Measurements from ENCODE around the gene DUSP22. TPM values are rescaled to one million over a fixed set of nuclear protein-coding genes. Genes with fewer than 3 reads are reported as not detected.

Gene DUSP22
- total RNA-seq, 1 experiment from 2014 or later = 25.0 TPM

GRCh38 chr6:363291-363690 is 71.0 kb downstream of the DUSP22 start:
- H3K27me3 ChIP-seq (ENCODE audit: insufficient read depth, low read length) = no peaks in the 10 kb centered on the region
- no peak overlapping the region for H2BK12ac ChIP-seq (ENCODE audit: insufficient read length, low read depth, low read length)
- no peak overlapping the region for H4K5ac ChIP-seq (ENCODE audit: insufficient read length, low read depth, low read length)
- H2BK15ac ChIP-seq (ENCODE audit: low read depth, low read length) = no peak overlapping the region
- peaks cover 77% of the 10 kb centered on the region for H3K9me3 ChIP-seq (ENCODE audit: control insufficient read depth, low read depth, low read length)
- H3K27me3 Mint-ChIP-seq (ENCODE audit: low read depth) = peaks cover 26% of the 10 kb centered on the region
- H4K20me1 ChIP-seq (ENCODE audit: control insufficient read depth, insufficient read depth, insufficient read length) = no peaks in the 10 kb centered on the region
- no peak overlapping the region for H3K18ac ChIP-seq (ENCODE audit: insufficient read length, low read depth, low read length)
- no peak overlapping the region for H3K14ac ChIP-seq (ENCODE audit: insufficient read depth, low read length)
- H3K27ac Mint-ChIP-seq = no peak overlapping the region
- H3K4ac ChIP-seq (ENCODE audit: low read depth, low read length) = no peak overlapping the region
- no peaks in the 10 kb centered on the region for H3K79me1 ChIP-seq (ENCODE audit: insufficient read depth, low read depth, low read length, poor library complexity, severe bottlenecking)
- H3K9ac ChIP-seq (ENCODE audit: extremely low read depth, insufficient read length, low read length) = no peak overlapping the region
- peaks cover 25 to 35% (median 31%) of the 10 kb centered on the region in 3 experiments for H3K36me3 Mint-ChIP-seq (ENCODE audit: insufficient read depth in 1 of 3, low read depth in 3 of 3)
- no peaks in the 10 kb centered on the region for H3K4me1 Mint-ChIP-seq
- no peak overlapping the region for H2AK5ac ChIP-seq (ENCODE audit: insufficient read length, low read length)
- H2AFZ ChIP-seq (ENCODE audit: low read length) = no peak overlapping the region
- no peak overlapping the region for H3K27ac ChIP-seq (ENCODE audit: insufficient read length, low read depth, low read length)
- H2BK20ac ChIP-seq (ENCODE audit: low read depth, low read length, poor library complexity, severe bottlenecking) = no peak overlapping the region
- H4K8ac ChIP-seq (replicated peaks; ENCODE audit: insufficient read length, low read depth, low read length) = no peak overlapping the region
- no peak overlapping the region for H3K23ac ChIP-seq (ENCODE audit: insufficient read length, low read depth, low read length)
- H3K4me2 ChIP-seq (ENCODE audit: insufficient read depth, insufficient read length, low read length) = no peak overlapping the region
- H4K91ac ChIP-seq (ENCODE audit: insufficient read length, low read depth, low read length) = no peak overlapping the region
- H3K23me2 ChIP-seq (ENCODE audit: insufficient read length, low read depth, low read length, poor library complexity, severe bottlenecking) = no peaks in the 10 kb centered on the region
- H3K56ac ChIP-seq (ENCODE audit: insufficient read length, low read depth, low read length) = no peak overlapping the region
- WGBS (ENCODE audit: extremely low coverage, insufficient read length, low lambda C conversion rate) = no CpG with 5 or more reads among the region's 12 CpGs
- peaks cover 94 to 98% of the 10 kb centered on the region in 2 experiments for H3K9me3 Mint-ChIP-seq
- H3K79me2 ChIP-seq (ENCODE audit: insufficient read depth, low read length) = no peaks in the 10 kb centered on the region
- no peak overlapping the region for H2BK120ac ChIP-seq (ENCODE audit: low read depth, low read length, poor library complexity, severe bottlenecking)
- no peaks in the 10 kb centered on the region for H3K4me1 ChIP-seq (ENCODE audit: insufficient read depth, low read length)
- no peak overlapping the region for H3K4me3 Mint-ChIP-seq
- H2BK5ac ChIP-seq (ENCODE audit: insufficient read length, low read length) = no peak overlapping the region
- no peak for TF ChIP-seq CTCF (conservative IDR thresholded peaks at IDR 0.05)
- H3T11ph ChIP-seq (ENCODE audit: low read length) = no peak overlapping the region
- no peak for DNase-seq

All from H9 (cell line).